Tibial nerve (tissue), 4 donors: Measurements from ENCODE around the gene GPANK1. TPM values are rescaled to one million over a fixed set of nuclear protein-coding genes. Genes with fewer than 3 reads are reported as not detected.

Source experiments
- DNase-seq, 2 donors: peaks; one replicate each; pipeline ENCODE4 v3.0.0-alpha.2; 2019; ENCODE audit warnings: low spot score in 2 of 2
- H3K27ac ChIP-seq, 4 donors: fragments of 200-600 bp; sonication (generic) in 3 of 4; one replicate each; pipeline ENCODE4 v1.5.1; 2017 to 2019; ENCODE audit warnings: mild to moderate bottlenecking in 1 of 4
- H3K27me3 ChIP-seq, 2 donors: fragments of 200-600 bp; sonication (generic) in 1 of 2; one replicate each; pipeline versions ENCODE4 v1.5.1 to v1.6.0; 2017 to 2019
- H3K36me3 ChIP-seq, 3 donors: fragments of 200-600 bp; sonication (generic); one replicate each; pipeline ENCODE4 v1.5.1; 2018 to 2019
- H3K4me1 ChIP-seq, 4 donors: fragments of 200-600 bp; sonication (generic) in 3 of 4; one replicate each; pipeline ENCODE4 v1.5.1; 2017 to 2019
- H3K4me3 ChIP-seq, 4 donors: fragments of 200-600 bp; sonication (generic) in 3 of 4; one replicate each; pipeline ENCODE4 v1.5.1; 2017 to 2019; ENCODE audit warnings: mild to moderate bottlenecking in 1 of 4, moderate library complexity in 1 of 4
- H3K9me3 ChIP-seq, 4 donors: fragments of 200-600 bp; sonication (generic) in 3 of 4; one replicate each; pipeline ENCODE4 v1.5.1; 2017 to 2019
- EP300 ChIP-seq, 2 donors: sonication (generic); formaldehyde crosslinking; IDR thresholded peaks; one replicate each; pipeline ENCODE4 v1.6.1; 2017; ENCODE audit warnings: antibody characterized with exemption in 2 of 2, mild to moderate bottlenecking in 1 of 2
- POLR2A ChIP-seq, 2 donors: fragments of 450-650 bp; IDR thresholded peaks; one replicate each; pipeline ENCODE4 v1.6.1; 2017; ENCODE audit warnings: antibody characterized with exemption in 2 of 2, mild to moderate bottlenecking in 2 of 2, moderate library complexity in 2 of 2
- WGBS, 2 donors: methylation state at CpG; one replicate each; pipeline ENCODE4 v1.1.5; 2018; 5-methylcytosine and 5-hydroxymethylcytosine counted together
- total RNA-seq, 4 donors: library from RNA; depleted of rRNA; stranded (reverse); fragments of >200 nt; gene quantifications; one replicate each; pipeline ENCODE4 v1.1.0, GENCODE V29; 2016
- TF ChIP-seq, protein P1 (sequence below), 5 experiments: fragments of 200-600 bp in 3 of 5; fragments of 450-650 bp in 2 of 5; sonication (generic) in 3 of 5; IDR thresholded peaks; one replicate each; pipeline ENCODE4 v1.5.1; 2016 to 2019; ENCODE audit warnings: antibody characterized with exemption in 5 of 5, mild to moderate bottlenecking in 3 of 5, moderate library complexity in 2 of 5

GPANK1 gene
- total RNA-seq, 4 donors from 2014 or later, result 18.8 to 30.0 (median 26.5) TPM

DNA sequence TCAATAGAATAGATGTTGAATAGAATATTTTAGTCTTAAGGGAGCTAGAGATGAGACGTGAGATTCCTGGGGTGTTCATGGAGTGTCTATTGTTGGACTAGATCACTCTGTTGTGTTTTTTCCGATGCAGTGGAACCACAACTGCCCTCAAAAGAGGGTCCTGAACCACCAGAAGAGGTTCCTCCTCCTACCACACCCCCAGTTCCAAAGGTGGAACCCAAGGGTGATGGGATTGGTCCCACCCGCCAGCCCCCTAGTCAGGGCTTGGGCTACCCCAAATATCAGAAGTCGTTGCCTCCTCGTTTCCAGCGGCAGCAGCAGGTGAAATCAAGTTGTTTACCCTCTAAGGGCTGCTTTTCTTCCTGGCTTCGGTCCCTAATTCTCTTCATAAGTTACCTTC is 35.8 kb downstream of the GPANK1 start:
- no peaks in the 10 kb centered on the region for H3K9me3 ChIP-seq
- no peak overlapping the region for H3K4me3 ChIP-seq
- H3K4me1 ChIP-seq, result peaks cover 0 to 18% (median 0%) of the 10 kb centered on the region in 4 donors
- H3K27me3 ChIP-seq, result no peaks in the 10 kb centered on the region
- WGBS, 2 donors, result 85 to 88% methylated on average over 7 of the region's 7 CpGs
- no peak for DNase-seq
- H3K27ac ChIP-seq, result no peak overlapping the region
- TF ChIP-seq, protein P1, sequence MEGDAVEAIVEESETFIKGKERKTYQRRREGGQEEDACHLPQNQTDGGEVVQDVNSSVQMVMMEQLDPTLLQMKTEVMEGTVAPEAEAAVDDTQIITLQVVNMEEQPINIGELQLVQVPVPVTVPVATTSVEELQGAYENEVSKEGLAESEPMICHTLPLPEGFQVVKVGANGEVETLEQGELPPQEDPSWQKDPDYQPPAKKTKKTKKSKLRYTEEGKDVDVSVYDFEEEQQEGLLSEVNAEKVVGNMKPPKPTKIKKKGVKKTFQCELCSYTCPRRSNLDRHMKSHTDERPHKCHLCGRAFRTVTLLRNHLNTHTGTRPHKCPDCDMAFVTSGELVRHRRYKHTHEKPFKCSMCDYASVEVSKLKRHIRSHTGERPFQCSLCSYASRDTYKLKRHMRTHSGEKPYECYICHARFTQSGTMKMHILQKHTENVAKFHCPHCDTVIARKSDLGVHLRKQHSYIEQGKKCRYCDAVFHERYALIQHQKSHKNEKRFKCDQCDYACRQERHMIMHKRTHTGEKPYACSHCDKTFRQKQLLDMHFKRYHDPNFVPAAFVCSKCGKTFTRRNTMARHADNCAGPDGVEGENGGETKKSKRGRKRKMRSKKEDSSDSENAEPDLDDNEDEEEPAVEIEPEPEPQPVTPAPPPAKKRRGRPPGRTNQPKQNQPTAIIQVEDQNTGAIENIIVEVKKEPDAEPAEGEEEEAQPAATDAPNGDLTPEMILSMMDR (IDR thresholded peaks at IDR 0.05), result no peak
- TF ChIP-seq EP300 (IDR thresholded peaks at IDR 0.05) (no peak), POLR2A (IDR thresholded peaks at IDR 0.05) (no peak)
- H3K36me3 ChIP-seq, result peaks cover 5 to 100% (median 56%) of the 10 kb centered on the region in 3 donors

DNA sequence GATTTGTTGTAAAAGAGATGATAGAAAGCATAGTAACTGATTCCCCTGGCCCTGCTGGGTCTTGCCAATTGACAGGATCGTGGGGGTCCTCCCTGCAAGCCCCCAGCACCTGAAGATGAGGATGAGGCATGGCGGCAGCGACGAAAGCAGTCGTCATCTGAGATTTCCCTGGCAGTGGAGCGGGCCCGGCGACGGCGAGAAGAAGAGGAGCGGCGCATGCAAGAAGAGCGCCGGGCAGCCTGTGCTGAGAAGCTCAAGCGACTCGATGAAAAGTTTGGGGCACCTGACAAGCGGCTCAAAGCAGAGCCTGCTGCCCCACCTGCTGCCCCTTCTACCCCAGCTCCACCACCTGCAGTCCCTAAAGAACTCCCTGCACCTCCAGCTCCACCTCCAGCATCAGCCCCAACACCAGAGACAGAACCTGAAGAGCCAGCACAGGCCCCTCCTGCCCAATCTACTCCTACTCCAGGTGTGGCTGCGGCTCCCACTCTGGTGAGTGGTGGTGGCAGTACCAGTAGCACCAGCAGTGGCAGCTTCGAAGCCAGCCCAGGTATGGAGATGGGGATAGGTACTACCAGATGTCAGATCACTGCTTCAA is 37.0 kb downstream of the GPANK1 start:
- Histone ChIP-seq H3K36me3 (peaks cover 5 to 98% (median 50%) of the 10 kb centered on the region in 3 donors), H3K4me1 (peaks cover 0 to 8% (median 0%) of the 10 kb centered on the region in 4 donors), H3K27ac (no peak overlapping the region), H3K9me3 (no peaks in the 10 kb centered on the region), H3K27me3 (no peaks in the 10 kb centered on the region), H3K4me3 (no peak overlapping the region)
- TF ChIP-seq, protein P1 (IDR thresholded peaks at IDR 0.05), result no peak
- TF ChIP-seq EP300 (IDR thresholded peaks at IDR 0.05), result no peak
- no peak for TF ChIP-seq POLR2A (IDR thresholded peaks at IDR 0.05)
- no peak for DNase-seq
- WGBS, 2 donors, result 96 to 98% methylated on average over 19 of the region's 19 CpGs

DNA sequence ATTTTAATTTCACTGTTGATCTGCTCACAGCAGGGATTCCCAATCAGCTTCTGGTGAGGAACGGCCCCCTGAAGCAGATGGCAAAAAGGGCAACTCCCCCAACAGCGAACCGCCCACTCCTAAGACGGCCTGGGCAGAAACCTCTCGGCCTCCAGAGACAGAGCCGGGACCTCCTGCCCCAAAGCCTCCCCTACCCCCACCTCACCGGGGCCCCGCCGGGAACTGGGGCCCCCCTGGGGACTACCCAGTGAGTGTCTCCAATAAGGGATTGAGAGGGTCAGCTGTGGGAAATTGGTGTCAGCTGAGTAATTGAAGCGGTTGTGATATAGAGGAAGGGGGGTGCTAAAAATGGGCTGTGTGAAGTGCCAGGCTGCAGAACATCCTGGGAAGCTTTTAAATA is 37.8 kb downstream of the GPANK1 start:
- H3K27me3 ChIP-seq, result no peaks in the 10 kb centered on the region
- peaks cover 5 to 90% (median 50%) of the 10 kb centered on the region in 3 donors for H3K36me3 ChIP-seq
- no peaks in the 10 kb centered on the region for H3K9me3 ChIP-seq
- H3K4me3 ChIP-seq, result no peak overlapping the region
- WGBS, 2 donors, result 80 to 83% methylated on average over 10 of the region's 10 CpGs
- TF ChIP-seq, protein P1 (IDR thresholded peaks at IDR 0.05), result no peak
- no peak for DNase-seq
- H3K27ac ChIP-seq, result no peak overlapping the region
- H3K4me1 ChIP-seq, result peaks cover 0 to 11% (median 6%) of the 10 kb centered on the region in 4 donors

DNA sequence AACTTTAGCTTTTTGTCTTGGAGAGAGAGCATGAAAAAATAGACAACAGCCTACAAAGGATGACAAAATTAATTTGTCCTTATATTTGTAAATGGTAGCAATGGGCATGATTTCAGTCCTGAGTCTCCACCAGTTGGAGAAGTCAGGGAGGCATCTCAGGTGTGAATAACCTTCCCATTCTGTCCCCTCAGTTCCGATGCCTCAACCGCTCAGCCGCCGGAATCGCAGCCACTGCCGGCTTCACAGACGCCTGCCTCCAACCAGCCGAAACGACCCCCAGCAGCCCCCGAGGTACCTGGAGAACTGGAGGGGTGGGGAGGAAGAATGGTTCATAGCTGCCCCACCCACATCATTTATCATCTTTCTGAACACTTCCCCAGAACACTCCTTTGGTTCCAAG is 40.7 kb downstream of the GPANK1 start:
- peaks cover 0 to 23% (median 15%) of the 10 kb centered on the region in 4 donors for H3K4me1 ChIP-seq
- H3K4me3 ChIP-seq, result no peak overlapping the region
- no peaks in the 10 kb centered on the region for H3K9me3 ChIP-seq
- WGBS, 2 donors, result 88 to 89% methylated on average over 10 of the region's 10 CpGs
- no peak overlapping the region for H3K27ac ChIP-seq
- TF ChIP-seq, protein P1 (IDR thresholded peaks at IDR 0.05), result no peak
- no peaks in the 10 kb centered on the region for H3K27me3 ChIP-seq
- peaks cover 5 to 61% (median 41%) of the 10 kb centered on the region in 3 donors for H3K36me3 ChIP-seq
- DNase-seq, result no peak

DNA sequence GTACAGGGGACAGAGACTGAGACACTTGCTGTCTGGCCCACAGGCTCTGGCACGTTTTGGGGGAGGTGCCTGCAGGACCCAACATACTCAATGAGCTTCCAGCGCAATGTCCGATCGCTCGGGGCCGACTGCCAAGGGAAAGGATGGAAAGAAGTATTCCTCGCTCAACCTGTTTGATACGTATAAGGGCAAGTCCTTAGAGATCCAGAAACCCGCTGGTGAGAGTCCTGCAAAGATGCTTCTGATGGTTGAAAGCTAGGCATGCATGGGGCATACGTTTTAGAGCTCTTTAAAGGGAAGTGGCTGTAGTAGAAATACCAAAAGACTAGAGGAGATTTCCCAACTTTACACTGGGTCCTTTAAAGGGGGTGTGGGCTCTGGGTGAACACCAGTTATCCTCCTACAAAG is 42.1 kb downstream of the GPANK1 start:
- Histone ChIP-seq H3K4me3 (no peak overlapping the region), H3K9me3 (no peaks in the 10 kb centered on the region), H3K27me3 (no peaks in the 10 kb centered on the region), H3K36me3 (peaks cover 5 to 47% (median 28%) of the 10 kb centered on the region in 3 donors), H3K27ac (peak overlapping the region in 2 of 4 donors; percentile 97 to 98), H3K4me1 (peaks cover 0 to 23% (median 15%) of the 10 kb centered on the region in 4 donors)
- no peak for DNase-seq
- TF ChIP-seq, protein P1 (IDR thresholded peaks at IDR 0.05), result no peak
- TF ChIP-seq EP300 (IDR thresholded peaks at IDR 0.05) (no peak), POLR2A (IDR thresholded peaks at IDR 0.05) (no peak)
- WGBS, 2 donors, result 52 to 53% methylated on average over 10 of the region's 10 CpGs
